BLaER1 treated with 17β-estradiol and CSF1 and Interleukin-3, amounts not matched to agents 10 nM and 100 nM (cell line): ENCODE data around the gene PAX7.
A peak's percentile ranks its signal among the peaks of the same experiment; 100 is the strongest.

Source experiments
- H3K27ac ChIP-seq, 11 experiments: shearing (Covaris generic); formaldehyde crosslinking; 2 replicates each; pipeline ENCODE4 v1.8.1; 2022
- H3K27me3 ChIP-seq, 11 experiments: shearing (Covaris generic); formaldehyde crosslinking; 2 replicates each; pipeline ENCODE4 v1.8.1; 2022
- H3K36me3 ChIP-seq, 11 experiments: shearing (Covaris generic); formaldehyde crosslinking; 2 replicates each; pipeline ENCODE4 v1.8.1; 2022
- H3K4me1 ChIP-seq, 10 experiments: shearing (Covaris generic); formaldehyde crosslinking; 2 replicates each; pipeline ENCODE4 v1.8.1; 2022
- H3K4me2 ChIP-seq, 11 experiments: shearing (Covaris generic); formaldehyde crosslinking; 2 replicates each; pipeline ENCODE4 v1.8.1; 2022
- H3K4me3 ChIP-seq, 10 experiments: shearing (Covaris generic); formaldehyde crosslinking; 2 replicates each; pipeline ENCODE4 v1.8.1; 2022
- H3K9ac ChIP-seq, 11 experiments: shearing (Covaris generic); formaldehyde crosslinking; 2 replicates each; pipeline ENCODE4 v1.8.1; 2022
- H3K9me3 ChIP-seq, 11 experiments: shearing (Covaris generic); formaldehyde crosslinking; replicated peaks in 1 of 11; 2 replicates each; pipeline ENCODE4 v1.8.1; 2022
- H4K20me1 ChIP-seq, 11 experiments: shearing (Covaris generic); formaldehyde crosslinking; 2 replicates each; pipeline ENCODE4 v1.8.1; 2022
- Cebpa-rat ChIP-seq, 11 experiments: shearing (Covaris generic); IDR thresholded peaks; 2 replicates each; pipeline ENCODE4 v1.8.1; 2022

PAX7 gene

GRCh38 chr1:18748435-18748834, 117.8 kb downstream of the PAX7 start:
- TF ChIP-seq Cebpa-rat (IDR thresholded peaks at IDR 0.05): no peak
- Histone ChIP-seq H3K27ac (no peak overlapping the region), H4K20me1 (no peaks in the 10 kb centered on the region), H3K4me3 (no peak overlapping the region), H3K4me2 (no peak overlapping the region), H3K36me3 (no peaks in the 10 kb centered on the region), H3K9me3 (peaks cover 0 to 15% (median 9%) of the 10 kb centered on the region in 11 experiments; a peak in 10 of 22 replicates), H3K4me1 (peaks cover 0 to 8% (median 0%) of the 10 kb centered on the region in 10 experiments; a peak in 4 of 20 replicates), H3K27me3 (no peaks in the 10 kb centered on the region), H3K9ac (no peak overlapping the region)

GRCh38 chr1:18749569-18749968, 118.9 kb downstream of the PAX7 start:
- Histone ChIP-seq H3K4me2 (no peak overlapping the region), H3K4me1 (peaks cover 0 to 8% (median 0%) of the 10 kb centered on the region in 10 experiments; a peak in 4 of 20 replicates), H4K20me1 (no peaks in the 10 kb centered on the region), H3K9ac (no peak overlapping the region), H3K36me3 (no peaks in the 10 kb centered on the region), H3K27me3 (no peaks in the 10 kb centered on the region), H3K9me3 (peaks cover 6 to 25% (median 17%) of the 10 kb centered on the region in 11 experiments; a peak in 18 of 22 replicates), H3K4me3 (no peak overlapping the region), H3K27ac (no peak overlapping the region)
- no peak for TF ChIP-seq Cebpa-rat (IDR thresholded peaks at IDR 0.05)

- peaks cover 0 to 6% (median 0%) of the 10 kb centered on the region in 10 experiments; a peak in 4 of 20 replicates for H3K4me1 ChIP-seq
- H3K36me3 ChIP-seq: no peaks in the 10 kb centered on the region
- no peak overlapping the region for H3K9ac ChIP-seq
- peaks cover 16 to 35% (median 25%) of the 10 kb centered on the region in 11 experiments; a peak in 21 of 22 replicates for H3K9me3 ChIP-seq
- no peaks in the 10 kb centered on the region for H4K20me1 ChIP-seq
- 0 out of 22 replicates have a peak overlapping the region, but pooled peaks of 1 of the 11 experiments have one; percentile 11 for H3K4me2 ChIP-seq
- no peak overlapping the region for H3K27ac ChIP-seq
- TF ChIP-seq Cebpa-rat (IDR thresholded peaks at IDR 0.05): no peak
- H3K27me3 ChIP-seq: no peaks in the 10 kb centered on the region
- no peak overlapping the region for H3K4me3 ChIP-seq
Measured at GRCh38 chr1:18750600-18750999, 120.0 kb downstream of the PAX7 start.

- no peak overlapping the region for H3K4me2 ChIP-seq
- H3K27ac ChIP-seq: no peak overlapping the region
- peaks cover 0 to 6% (median 0%) of the 10 kb centered on the region in 10 experiments; a peak in 2 of 20 replicates for H3K4me1 ChIP-seq
- peaks cover 17 to 42% (median 30%) of the 10 kb centered on the region in 11 experiments; a peak in 21 of 22 replicates for H3K9me3 ChIP-seq
- no peak for TF ChIP-seq Cebpa-rat (IDR thresholded peaks at IDR 0.05)
- no peak overlapping the region for H3K9ac ChIP-seq
- H3K4me3 ChIP-seq: no peak overlapping the region
- H4K20me1 ChIP-seq: no peaks in the 10 kb centered on the region
- H3K27me3 ChIP-seq: no peaks in the 10 kb centered on the region
- no peaks in the 10 kb centered on the region for H3K36me3 ChIP-seq
Measured at GRCh38 chr1:18751425-18751824, 120.8 kb downstream of the PAX7 start.

GRCh38 chr1:18752409-18752808, 121.8 kb downstream of the PAX7 start:
- Histone ChIP-seq H3K4me1 (peaks cover 0 to 6% (median 0%) of the 10 kb centered on the region in 10 experiments; a peak in 2 of 20 replicates), H3K36me3 (no peaks in the 10 kb centered on the region), H4K20me1 (no peaks in the 10 kb centered on the region), H3K27ac (no peak overlapping the region), H3K9me3 (peaks cover 19 to 46% (median 33%) of the 10 kb centered on the region in 11 experiments), H3K4me3 (no peak overlapping the region), H3K27me3 (no peaks in the 10 kb centered on the region), H3K4me2 (no peak overlapping the region), H3K9ac (no peak overlapping the region)
- TF ChIP-seq Cebpa-rat (IDR thresholded peaks at IDR 0.05): no peak

- Histone ChIP-seq H3K4me3 (no peak overlapping the region), H4K20me1 (no peaks in the 10 kb centered on the region), H3K9me3 (peaks cover 16 to 34% (median 28%) of the 10 kb centered on the region in 11 experiments), H3K27me3 (no peaks in the 10 kb centered on the region), H3K36me3 (no peaks in the 10 kb centered on the region), H3K9ac (no peak overlapping the region), H3K4me1 (no peaks in the 10 kb centered on the region), H3K27ac (no peak overlapping the region), H3K4me2 (no peak overlapping the region)
- no peak for TF ChIP-seq Cebpa-rat (IDR thresholded peaks at IDR 0.05)
Measured at GRCh38 chr1:18760156-18760555, 129.5 kb downstream of the PAX7 start.

- no peak for TF ChIP-seq Cebpa-rat (IDR thresholded peaks at IDR 0.05)
- H3K27ac ChIP-seq: no peak overlapping the region
- H4K20me1 ChIP-seq: no peaks in the 10 kb centered on the region
- no peak overlapping the region for H3K9ac ChIP-seq
- H3K4me1 ChIP-seq: no peaks in the 10 kb centered on the region
- H3K36me3 ChIP-seq: no peaks in the 10 kb centered on the region
- H3K4me2 ChIP-seq: no peak overlapping the region
- H3K27me3 ChIP-seq: no peaks in the 10 kb centered on the region
- no peak overlapping the region for H3K4me3 ChIP-seq
- H3K9me3 ChIP-seq: peaks cover 8 to 16% (median 15%) of the 10 kb centered on the region in 11 experiments; a peak in 20 of 22 replicates
Measured at GRCh38 chr1:18761948-18762840, 131.5 kb downstream of the PAX7 start.

- Histone ChIP-seq H3K4me2 (no peak overlapping the region), H3K4me3 (no peak overlapping the region), H3K9me3 (no peaks in the 10 kb centered on the region), H3K27me3 (no peaks in the 10 kb centered on the region), H3K36me3 (no peaks in the 10 kb centered on the region), H4K20me1 (no peaks in the 10 kb centered on the region), H3K27ac (no peak overlapping the region), H3K9ac (no peak overlapping the region), H3K4me1 (no peaks in the 10 kb centered on the region)
- no peak for TF ChIP-seq Cebpa-rat (IDR thresholded peaks at IDR 0.05)
Measured at GRCh38 chr1:18764362-18764761, 133.7 kb downstream of the PAX7 start.

- H3K36me3 ChIP-seq: no peaks in the 10 kb centered on the region
- no peaks in the 10 kb centered on the region for H4K20me1 ChIP-seq
- H3K9ac ChIP-seq: no peak overlapping the region
- H3K4me3 ChIP-seq: no peak overlapping the region
- H3K4me2 ChIP-seq: no peak overlapping the region
- no peaks in the 10 kb centered on the region for H3K9me3 ChIP-seq
- no peaks in the 10 kb centered on the region for H3K27me3 ChIP-seq
- H3K4me1 ChIP-seq: no peaks in the 10 kb centered on the region
- no peak for TF ChIP-seq Cebpa-rat (IDR thresholded peaks at IDR 0.05)
- H3K27ac ChIP-seq: no peak overlapping the region
Measured at GRCh38 chr1:18765725-18766124, 135.1 kb downstream of the PAX7 start.
